NCI-H1694 (cell line): Measurements from ENCODE around the gene CD1D.
"Not testable (repeated sequence)": the region's sequence is repeated elsewhere in the genome, so short reads cannot be mapped to it uniquely, and the experiment has no call there.

ENCODE experiments used
- DNase-seq: peaks from one replicate; lab custom pipeline; 2025; lab: John Stamatoyannopoulos, UW

The CD1D gene

GRCh38 chr1:158180741-158181576, at the start of gene CD1D:
CD1D (plus strand) TSS chr1:158180895; CDS start chr1:158181102, 207 bp downstream.
- no peak for DNase-seq

GRCh38 chr1:158131217-158131616, 49.5 kb upstream of the CD1D start:
- no peak for DNase-seq

- no peak for DNase-seq
Observed at GRCh38 chr1:158140764-158141192, 39.9 kb upstream of the CD1D start.

- no peak for DNase-seq
Observed at GRCh38 chr1:158145173-158145719, 35.4 kb upstream of the CD1D start.

GRCh38 chr1:158146165-158146564, 34.5 kb upstream of the CD1D start:
- no peak for DNase-seq

GRCh38 chr1:158146739-158147138, 34.0 kb upstream of the CD1D start:
- no peak for DNase-seq

GRCh38 chr1:158147401-158147800, 33.3 kb upstream of the CD1D start:
- DNase-seq = no peak

- DNase-seq = no peak
Observed at GRCh38 chr1:158147869-158148268, 32.8 kb upstream of the CD1D start.

- no peak for DNase-seq
Observed at GRCh38 chr1:158148468-158148867, 32.2 kb upstream of the CD1D start.

- DNase-seq = no peak
Observed at GRCh38 chr1:158149175-158149574, 31.5 kb upstream of the CD1D start.

GRCh38 chr1:158149577-158150269, 31.0 kb upstream of the CD1D start:
- DNase-seq = no peak

GRCh38 chr1:158150523-158150922, 30.2 kb upstream of the CD1D start:
- DNase-seq = no peak

GRCh38 chr1:158153179-158153578, 27.5 kb upstream of the CD1D start:
- DNase-seq = no peak

- DNase-seq = no peak
Observed at GRCh38 chr1:158153746-158154444, 26.8 kb upstream of the CD1D start.

- DNase-seq = no peak
Observed at GRCh38 chr1:158154501-158154900, 26.2 kb upstream of the CD1D start.

GRCh38 chr1:158155673-158156072, 25.0 kb upstream of the CD1D start:
- DNase-seq = no peak

GRCh38 chr1:158159597-158159996, 21.1 kb upstream of the CD1D start:
- no peak for DNase-seq

GRCh38 chr1:158161446-158161845, 19.2 kb upstream of the CD1D start:
- no peak for DNase-seq

GRCh38 chr1:158163000-158163947, 17.4 kb upstream of the CD1D start:
- DNase-seq = no peak

GRCh38 chr1:158169105-158169504, 11.6 kb upstream of the CD1D start:
- DNase-seq = no peak

- not testable (repeated sequence) for DNase-seq
Observed at GRCh38 chr1:158175915-158176314, 4.8 kb upstream of the CD1D start.
